ENCODE data around the gene BSCL2. TPM values are rescaled to one million over a fixed set of nuclear protein-coding genes. Genes with fewer than 3 reads are reported as not detected.
"Not testable (repeated sequence)": the region's sequence is repeated elsewhere in the genome, so short reads cannot be mapped to it uniquely, and the experiment has no call there.

Gene BSCL2
- total and polyA plus RNA-seq, 8 donors = 30.3 to 151 (median 53.6) TPM

GRCh38 chr11:62654297-62654696 is 52.9 kb downstream of the BSCL2 start:
- DNase-seq = no peak

GRCh38 chr11:62652161-62653006 is 54.8 kb downstream of the BSCL2 start:
- no peak for FAIRE-seq
- ATAC-seq = no peak
- H3K27ac ChIP-seq = peak overlapping the region; percentile 62 to 89 (median 87)
- no peak for DNase-seq
- peaks cover 0 to 14% (median 3%) of the 10 kb centered on the region in 3 donors for H3K36me3 ChIP-seq
- no peaks in the 10 kb centered on the region for H3K27me3 ChIP-seq
- intact Hi-C loops (cut with DNase I) = no loop called here
- no peaks in the 10 kb centered on the region for H3K9me3 ChIP-seq
- 29 to 35% methylated on average over 16 of the region's 16 CpGs for WGBS, 2 donors
- H3K4me1 ChIP-seq = peaks cover 0 to 9% (median 8%) of the 10 kb centered on the region in 3 donors
- TF ChIP-seq CTCF (IDR thresholded peaks at IDR 0.05) = no peak
- peak overlapping the region; percentile 76 to 92 (median 83) for H3K4me3 ChIP-seq

More at GRCh38 chr11:62654297-62654696, 52.9 kb downstream of the BSCL2 start:
- Histone ChIP-seq H3K36me3 (peaks cover 0 to 5% (median 2%) of the 10 kb centered on the region in 3 donors), H3K27me3 (no peaks in the 10 kb centered on the region), H3K4me1 (peaks cover 0 to 8% (median 8%) of the 10 kb centered on the region in 3 donors), H3K4me3 (no peak overlapping the region), H3K27ac (no peak overlapping the region), H3K9me3 (no peaks in the 10 kb centered on the region)
- ATAC-seq = no peak
- FAIRE-seq = no peak
- 84 to 86% methylated on average over 11 of the region's 11 CpGs for WGBS, 2 donors
- no peak for TF ChIP-seq CTCF (IDR thresholded peaks at IDR 0.05)
- intact Hi-C loops (cut with DNase I) = no loop called here

GRCh38 chr11:62650283-62650682 is 56.9 kb downstream of the BSCL2 start:
- H3K4me1 ChIP-seq = peaks cover 0 to 15% (median 14%) of the 10 kb centered on the region in 3 donors
- H3K4me3 ChIP-seq; H3K27me3 ChIP-seq; H3K9me3 ChIP-seq; H3K27ac ChIP-seq; intact Hi-C loops (cut with DNase I); FAIRE-seq; ATAC-seq; DNase-seq: not testable (repeated sequence)
- H3K36me3 ChIP-seq = peaks cover 0 to 14% (median 3%) of the 10 kb centered on the region in 3 donors
- 92 to 97% methylated on average over 12 of the region's 12 CpGs for WGBS, 2 donors

- intact Hi-C loops (cut with DNase I) = no loop called here
Measured at GRCh38 chr11:62649486-62649885, 57.7 kb downstream of the BSCL2 start.

GRCh38 chr11:62648967-62649364 is 58.3 kb downstream of the BSCL2 start:
- FAIRE-seq (no peak), DNase-seq (peak in 2 of 6 donors; percentile 24 to 43), ATAC-seq (no peak)
- peaks cover 6 to 21% (median 16%) of the 10 kb centered on the region in 3 donors for H3K4me1 ChIP-seq
- intact Hi-C loops (cut with DNase I) = no loop called here
- no peak overlapping the region for H3K27ac ChIP-seq
- no peaks in the 10 kb centered on the region for H3K9me3 ChIP-seq
- TF ChIP-seq CTCF (IDR thresholded peaks at IDR 0.05) = no peak
- H3K27me3 ChIP-seq = no peaks in the 10 kb centered on the region
- H3K4me3 ChIP-seq = no peak overlapping the region
- H3K36me3 ChIP-seq = peaks cover 0 to 14% (median 3%) of the 10 kb centered on the region in 3 donors
- 86 to 90% methylated on average over 11 of the region's 11 CpGs for WGBS, 2 donors

More at GRCh38 chr11:62649486-62649885, 57.7 kb downstream of the BSCL2 start:
- DNase-seq (no peak), FAIRE-seq (no peak), ATAC-seq (no peak)
- H3K4me3 ChIP-seq = no peak overlapping the region
- 89 to 90% methylated on average over 11 of the region's 11 CpGs for WGBS, 2 donors
- no peaks in the 10 kb centered on the region for H3K9me3 ChIP-seq
- H3K4me1 ChIP-seq = peaks cover 6 to 21% (median 16%) of the 10 kb centered on the region in 3 donors
- H3K27me3 ChIP-seq = no peaks in the 10 kb centered on the region
- H3K27ac ChIP-seq = no peak overlapping the region
- no peak for TF ChIP-seq CTCF (IDR thresholded peaks at IDR 0.05)
- H3K36me3 ChIP-seq = peaks cover 0 to 14% (median 3%) of the 10 kb centered on the region in 3 donors
